GM12873 (cell line): ENCODE results near the gene CLDN6.

Experiments used
- TF ChIP-seq, protein P1 (sequence below): IDR thresholded peaks from 2 replicates; pipeline ENCODE4 v1.5.1; 2012; ENCODE audit warnings: low read depth, mild to moderate bottlenecking, moderate library complexity, low read length, control low read depth; ENCODE audit not compliant: insufficient read depth; ENCODE audit errors: missing control alignments

Gene CLDN6

DNA sequence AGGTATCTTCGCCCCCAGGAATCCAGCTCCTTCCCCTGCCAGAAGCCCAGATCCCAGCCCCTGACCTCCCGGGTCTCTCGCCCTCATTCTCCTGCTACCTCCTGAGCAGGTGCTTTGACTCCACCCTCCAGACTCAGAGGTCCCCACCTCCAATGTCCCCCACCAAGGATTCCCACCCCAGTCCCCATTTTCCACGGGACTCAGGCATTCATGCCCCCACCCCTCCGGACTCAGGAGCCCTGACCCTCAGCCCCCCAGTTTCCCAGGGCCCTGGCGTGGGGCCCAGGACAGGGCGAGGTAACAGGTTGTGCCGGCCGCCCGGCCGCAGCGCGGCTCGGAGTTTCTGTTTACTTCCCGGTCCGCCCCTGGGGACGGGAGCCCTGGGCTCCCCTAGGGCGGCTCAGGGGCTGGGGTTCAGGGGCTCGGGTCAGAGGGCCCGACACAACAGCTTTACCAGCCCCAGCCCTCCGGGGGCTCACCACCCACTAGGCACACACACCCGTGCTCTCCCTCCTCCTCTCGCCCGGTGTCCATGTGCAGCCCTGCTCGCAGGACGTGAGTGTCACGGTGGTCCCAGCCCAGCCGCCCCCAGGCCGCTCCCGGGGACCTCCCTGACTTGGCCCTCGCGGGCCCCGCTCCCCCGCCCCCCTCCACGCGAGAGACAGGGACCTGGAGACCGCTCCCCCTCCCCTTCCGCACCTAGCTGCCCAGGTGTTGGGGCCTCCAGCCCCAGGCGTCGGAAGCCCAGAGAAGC, 18.2 kb upstream of the CLDN6 start:
- TF ChIP-seq, protein P1, sequence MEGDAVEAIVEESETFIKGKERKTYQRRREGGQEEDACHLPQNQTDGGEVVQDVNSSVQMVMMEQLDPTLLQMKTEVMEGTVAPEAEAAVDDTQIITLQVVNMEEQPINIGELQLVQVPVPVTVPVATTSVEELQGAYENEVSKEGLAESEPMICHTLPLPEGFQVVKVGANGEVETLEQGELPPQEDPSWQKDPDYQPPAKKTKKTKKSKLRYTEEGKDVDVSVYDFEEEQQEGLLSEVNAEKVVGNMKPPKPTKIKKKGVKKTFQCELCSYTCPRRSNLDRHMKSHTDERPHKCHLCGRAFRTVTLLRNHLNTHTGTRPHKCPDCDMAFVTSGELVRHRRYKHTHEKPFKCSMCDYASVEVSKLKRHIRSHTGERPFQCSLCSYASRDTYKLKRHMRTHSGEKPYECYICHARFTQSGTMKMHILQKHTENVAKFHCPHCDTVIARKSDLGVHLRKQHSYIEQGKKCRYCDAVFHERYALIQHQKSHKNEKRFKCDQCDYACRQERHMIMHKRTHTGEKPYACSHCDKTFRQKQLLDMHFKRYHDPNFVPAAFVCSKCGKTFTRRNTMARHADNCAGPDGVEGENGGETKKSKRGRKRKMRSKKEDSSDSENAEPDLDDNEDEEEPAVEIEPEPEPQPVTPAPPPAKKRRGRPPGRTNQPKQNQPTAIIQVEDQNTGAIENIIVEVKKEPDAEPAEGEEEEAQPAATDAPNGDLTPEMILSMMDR, result no peak

DNA sequence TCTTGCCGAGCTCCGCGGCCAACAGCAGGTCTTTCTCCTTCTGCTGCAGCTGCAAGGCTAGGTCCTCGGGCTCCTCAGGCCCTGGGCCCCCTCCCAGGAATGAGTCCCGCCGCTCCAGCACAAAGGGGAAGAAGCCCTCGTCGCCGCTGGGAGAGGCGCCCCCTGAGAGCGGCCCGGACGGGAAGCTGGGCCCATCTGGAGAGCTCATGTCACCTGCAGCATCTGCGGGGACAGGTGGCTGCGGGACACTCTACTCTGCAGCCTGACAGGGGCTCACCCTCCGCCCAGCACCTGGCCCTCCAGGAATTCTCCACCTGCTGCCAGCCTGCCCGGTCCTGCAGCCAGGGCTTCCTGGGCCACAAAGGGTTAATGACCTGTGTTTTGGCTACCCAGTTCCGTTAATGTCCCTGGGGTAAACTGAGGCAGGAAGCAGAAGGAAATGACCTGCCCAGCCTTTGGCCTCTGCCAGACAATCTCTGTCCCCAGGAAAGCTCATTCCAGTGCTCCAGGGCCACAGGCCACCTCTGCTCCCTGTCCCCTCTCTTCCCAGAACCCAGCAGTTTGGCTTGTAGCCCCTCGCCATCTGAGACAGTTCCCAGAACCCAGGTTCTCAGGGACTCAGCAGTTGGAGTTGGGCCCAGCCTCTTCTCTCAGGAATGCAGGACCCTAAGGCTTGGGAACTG, 17.4 kb upstream of the CLDN6 start:
- TF ChIP-seq, protein P1, result no peak

- TF ChIP-seq, protein P1, result no peak
These were observed 14.6 kb upstream of the CLDN6 start for GRCh38 chr16:3032624-3033023.

DNA sequence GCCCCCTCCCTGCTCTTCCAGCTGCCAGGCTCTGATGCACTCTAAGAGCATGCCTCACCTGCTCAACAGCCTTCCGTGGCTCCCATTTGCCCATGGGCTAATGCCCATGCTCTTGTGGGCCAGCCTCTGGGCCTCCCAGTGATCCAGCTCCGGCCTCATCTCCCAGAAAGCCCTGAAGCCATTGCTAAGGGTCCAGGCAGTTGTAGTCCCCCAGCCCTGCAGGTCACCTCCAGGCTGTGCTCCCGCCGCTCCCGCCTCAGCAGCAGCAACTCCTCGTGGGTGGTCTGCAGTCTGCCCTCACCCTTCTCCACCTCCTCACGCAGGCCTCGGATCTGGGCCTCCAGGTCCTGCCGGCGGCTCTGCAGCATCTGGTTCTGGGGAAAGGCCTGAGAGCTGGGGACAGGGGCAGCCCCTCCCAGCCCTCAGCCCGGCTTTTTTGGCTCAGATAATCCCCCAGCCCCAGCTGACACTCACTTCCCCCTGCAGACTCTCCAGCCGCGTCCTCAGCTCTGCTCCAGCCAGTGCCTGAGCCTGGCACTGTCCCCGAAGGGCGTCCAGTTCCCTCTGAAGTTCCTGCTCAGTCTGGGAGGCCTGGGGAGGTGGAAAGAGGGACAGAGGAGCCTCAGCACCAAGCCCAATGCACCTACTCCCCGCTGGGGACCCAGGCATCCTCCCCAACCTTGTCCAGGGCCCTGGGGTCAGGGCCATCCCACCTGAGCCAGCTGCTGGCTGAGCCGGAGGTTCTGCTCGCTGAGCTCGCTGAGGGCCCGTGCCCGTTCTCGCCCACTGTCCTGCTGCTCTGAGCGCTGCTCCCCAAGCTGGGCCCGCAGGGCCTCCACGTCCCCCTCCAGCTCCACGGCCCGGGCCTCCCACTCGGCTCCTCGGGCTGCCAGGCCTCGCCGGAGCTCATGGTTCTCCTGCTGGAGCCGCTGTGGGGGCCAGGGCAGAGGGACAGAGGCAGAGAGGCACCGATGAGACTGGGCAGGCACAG, 12.5 kb upstream of the CLDN6 start:
- TF ChIP-seq, protein P1, result no peak

DNA sequence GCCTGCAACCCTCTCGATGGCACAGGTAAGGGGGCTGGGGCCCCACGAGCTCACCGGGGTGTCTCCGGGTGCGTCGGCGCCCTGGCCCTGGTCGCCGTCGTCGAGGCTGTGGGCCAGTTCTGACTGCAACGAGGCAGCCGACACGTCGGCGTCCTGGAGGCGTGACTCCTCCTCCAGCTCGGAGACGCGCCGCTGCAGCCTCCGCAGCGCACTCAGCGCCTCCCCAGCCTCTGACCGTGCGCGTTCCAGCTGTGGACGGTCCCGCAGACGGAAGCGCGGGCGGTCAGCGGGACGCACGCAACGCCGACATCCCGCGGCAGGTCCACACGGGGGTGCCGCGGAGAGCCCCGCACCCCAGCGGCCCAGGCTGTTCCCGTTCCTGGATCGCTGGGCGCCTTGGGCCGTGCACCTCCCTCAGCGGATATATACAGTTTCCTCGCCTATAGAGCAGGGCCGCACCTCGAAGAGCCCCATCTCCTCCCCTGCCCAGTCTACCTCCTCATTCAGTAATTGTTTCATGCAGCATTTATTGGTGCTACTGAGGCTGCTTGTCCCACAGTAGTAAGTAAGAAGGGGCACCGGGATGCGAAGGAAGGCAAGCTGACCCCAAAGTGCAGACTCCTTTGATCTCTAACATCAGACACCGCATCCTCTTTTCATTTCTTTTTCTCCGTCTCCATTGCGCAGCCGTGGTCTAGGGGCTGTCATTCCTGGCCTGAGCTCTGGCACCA, 11.7 kb upstream of the CLDN6 start:
- TF ChIP-seq, protein P1, result no peak

- TF ChIP-seq, protein P1, result no peak
These were observed 10.8 kb upstream of the CLDN6 start for GRCh38 chr16:3028716-3029319.
